ENCODE data around the gene NR1I3. TPM values are rescaled to one million over a fixed set of nuclear protein-coding genes. Genes with fewer than 3 reads are reported as not detected.

The NR1I3 gene
- total and polyA plus RNA-seq, 2 of the 13 experiments (the other 11 are each of a cell fraction or from before 2014, with no cell fraction given), result 0.62 to 0.95 TPM

GRCh38 chr1:161198194-161198896 lies 39.7 kb downstream of the NR1I3 start (continued):
- TF ChIP-seq HNF1B (CRISPR knock-in tag; IDR thresholded peaks at IDR 0.05) (peak; percentile 58; the same call in 1 of the 2 replicates), FOSL2 (CRISPR knock-in tag; IDR thresholded peaks at IDR 0.05) (no peak), ZSCAN25 (CRISPR knock-in tag; IDR thresholded peaks at IDR 0.05) (peak; percentile 42; the same call in 1 of the 2 replicates), THAP7 (CRISPR knock-in tag; IDR thresholded peaks at IDR 0.05) (peak; percentile 31; the same call in 1 of the 2 replicates), YEATS4 (CRISPR knock-in tag; IDR thresholded peaks at IDR 0.05; ENCODE audit: borderline replicate concordance) (peak; percentile 36; the same call in 1 of the 2 replicates), FOXA3 (CRISPR knock-in tag; IDR thresholded peaks at IDR 0.05) (no peak), LBX2 (CRISPR knock-in tag; IDR thresholded peaks at IDR 0.05; ENCODE audit: borderline replicate concordance) (no peak), HMG20B (CRISPR knock-in tag; conservative IDR thresholded peaks at IDR 0.05) (no peak), ZNF576 (CRISPR knock-in tag; IDR thresholded peaks at IDR 0.05) (0 out of 2 replicates have a peak, but pooled peaks have one; percentile 68), ONECUT2 (CRISPR knock-in tag; IDR thresholded peaks at IDR 0.05) (no peak), FIP1L1 (IDR thresholded peaks at IDR 0.05; ENCODE audit: borderline replicate concordance, insufficient read depth, low read depth, low read length) (no peak), ZNF589 (CRISPR knock-in tag; conservative IDR thresholded peaks at IDR 0.05) (no peak), FOXA1 (IDR thresholded peaks at IDR 0.05) (no peak), FOXA1 (CRISPR knock-in tag; IDR thresholded peaks at IDR 0.05) (no peak), CHD2 (IDR thresholded peaks at IDR 0.05; ENCODE audit: low read depth, low read length) (no peak), ZNF788 (CRISPR knock-in tag; IDR thresholded peaks at IDR 0.05; ENCODE audit: borderline replicate concordance) (peak; percentile 19; the same call in 1 of the 2 replicates), ZNF18 (CRISPR knock-in tag; IDR thresholded peaks at IDR 0.05; ENCODE audit: insufficient replicate concordance) (no peak), ZNF768 (CRISPR knock-in tag; IDR thresholded peaks at IDR 0.05) (0 out of 2 replicates have a peak, but pooled peaks have one; percentile 19), ZNF260 (CRISPR knock-in tag; IDR thresholded peaks at IDR 0.05; ENCODE audit: borderline replicate concordance, low read depth) (no peak), ZBTB25 (CRISPR knock-in tag; IDR thresholded peaks at IDR 0.05) (no peak), WIZ (CRISPR knock-in tag; IDR thresholded peaks at IDR 0.05) (no peak)
